RWPE2 (cell line): ENCODE results near the gene NT5C3A.
A peak's percentile ranks its signal among the peaks of the same experiment; 100 is the strongest.

ENCODE experiments used
- ATAC-seq: fragments of 200-7000 bp; cut with Tn5 transposase; 3 replicates; pipeline ENCODE4 v1.9.1; 2021; ENCODE audit warnings: low read depth
- DNase-seq: peaks from one replicate; pipeline ENCODE4 v3.0.0-alpha.2; 2020; ENCODE audit warnings: low spot score
- H3K27ac ChIP-seq: fragments of 450-650 bp; 2 replicates; pipeline ENCODE4 v1.5.1; 2017; ENCODE audit warnings: mild to moderate bottlenecking; ENCODE audit not compliant: poor library complexity, severe bottlenecking
- H3K27me3 ChIP-seq: fragments of 250-450 bp; sonication (Bioruptor Pico); 2 replicates; pipeline ENCODE4 v1.5.1; 2021; ENCODE audit warnings: mild to moderate bottlenecking, moderate library complexity; ENCODE audit not compliant: insufficient read depth, poor library complexity, severe bottlenecking
- H3K36me3 ChIP-seq: fragments of 250-450 bp; sonication (Bioruptor Pico); 2 replicates; pipeline ENCODE4 v1.5.1; 2020; ENCODE audit warnings: low read depth, mild to moderate bottlenecking, moderate library complexity
- H3K4me1 ChIP-seq: fragments of 250-450 bp; sonication (Bioruptor Pico); 2 replicates; pipeline ENCODE4 v1.5.1; 2021; ENCODE audit warnings: mild to moderate bottlenecking, moderate library complexity; ENCODE audit not compliant: insufficient read depth, poor library complexity, severe bottlenecking
- H3K4me3 ChIP-seq: fragments of 250-450 bp; sonication (Bioruptor Pico); 2 replicates; pipeline ENCODE4 v1.5.1; 2021; ENCODE audit warnings: mild to moderate bottlenecking, moderate library complexity; ENCODE audit not compliant: severe bottlenecking
- H3K9me3 ChIP-seq: fragments of 250-450 bp; sonication (Bioruptor Pico); 2 replicates; pipeline ENCODE4 v1.5.1; 2021; ENCODE audit warnings: mild to moderate bottlenecking, moderate library complexity; ENCODE audit not compliant: severe bottlenecking
- CTCF ChIP-seq: fragments of 450-650 bp; IDR thresholded peaks from one replicate; pipeline ENCODE4 v1.5.1; 2017; ENCODE audit warnings: mild to moderate bottlenecking, moderate library complexity; ENCODE audit not compliant: poor library complexity, severe bottlenecking

Gene NT5C3A

GRCh38 chr7:33039903-33040292 lies 22.7 kb downstream of the NT5C3A start:
- TF ChIP-seq CTCF, result no peak
- Histone ChIP-seq H3K36me3 (peaks cover 9% of the 10 kb centered on the region), H3K9me3 (peaks cover 2% of the 10 kb centered on the region), H3K27me3 (no peaks in the 10 kb centered on the region), H3K4me1 (peaks cover 18% of the 10 kb centered on the region), H3K27ac (no peak overlapping the region), H3K4me3 (peak overlapping the region; percentile 28)
- DNase-seq (no peak), ATAC-seq (no peak)

DNA sequence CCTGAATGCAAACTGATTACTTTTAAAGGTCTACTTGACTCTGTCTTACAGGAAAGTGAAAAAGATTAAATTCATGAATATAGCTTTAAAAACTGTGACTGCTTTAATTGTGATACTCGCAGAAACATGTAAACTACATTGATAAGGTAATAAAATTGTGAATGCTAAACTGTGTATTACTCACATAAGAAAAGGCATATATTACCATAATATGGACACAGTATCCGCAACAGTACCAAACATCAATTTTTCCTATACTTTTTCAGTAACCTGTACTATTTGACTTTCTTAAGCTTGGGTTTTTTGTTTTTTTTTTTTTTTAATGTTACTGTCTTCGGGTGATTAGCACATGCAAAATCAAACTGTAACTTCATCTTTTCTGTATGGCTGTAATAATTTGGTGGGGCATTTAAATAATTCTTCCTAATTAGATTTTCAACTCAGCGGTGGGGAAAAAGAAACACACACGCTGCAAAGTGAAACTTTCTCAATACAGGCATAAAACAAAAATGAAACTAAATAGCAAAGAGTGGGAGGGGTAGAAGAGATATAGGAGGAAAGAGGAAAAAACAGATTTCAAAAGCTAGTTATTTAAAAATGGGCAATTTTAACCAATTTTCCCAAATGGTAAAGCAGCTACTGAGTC lies 23.2 kb downstream of the NT5C3A start:
- TF ChIP-seq CTCF, result no peak
- no peak for DNase-seq
- Histone ChIP-seq H3K4me3 (peak overlapping the region; percentile 28), H3K9me3 (peaks cover 2% of the 10 kb centered on the region), H3K36me3 (peaks cover 12% of the 10 kb centered on the region), H3K27me3 (no peaks in the 10 kb centered on the region), H3K4me1 (peaks cover 19% of the 10 kb centered on the region), H3K27ac (no peak overlapping the region)
- no peak for ATAC-seq

GRCh38 chr7:33038639-33039038 lies 23.9 kb downstream of the NT5C3A start:
- Histone ChIP-seq H3K27ac (no peak overlapping the region), H3K36me3 (peaks cover 13% of the 10 kb centered on the region), H3K9me3 (peaks cover 2% of the 10 kb centered on the region), H3K27me3 (no peaks in the 10 kb centered on the region), H3K4me1 (peaks cover 19% of the 10 kb centered on the region), H3K4me3 (no peak overlapping the region)
- no peak for TF ChIP-seq CTCF
- no peak for ATAC-seq
- DNase-seq, result no peak

GRCh38 chr7:33035776-33036175 lies 26.8 kb downstream of the NT5C3A start:
- Histone ChIP-seq H3K36me3 (peaks cover 17% of the 10 kb centered on the region), H3K27me3 (no peaks in the 10 kb centered on the region), H3K4me1 (peaks cover 9% of the 10 kb centered on the region), H3K27ac (no peak overlapping the region), H3K4me3 (no peak overlapping the region), H3K9me3 (peaks cover 2% of the 10 kb centered on the region)
- ATAC-seq, result no peak
- TF ChIP-seq CTCF, result no peak
- DNase-seq, result no peak

DNA sequence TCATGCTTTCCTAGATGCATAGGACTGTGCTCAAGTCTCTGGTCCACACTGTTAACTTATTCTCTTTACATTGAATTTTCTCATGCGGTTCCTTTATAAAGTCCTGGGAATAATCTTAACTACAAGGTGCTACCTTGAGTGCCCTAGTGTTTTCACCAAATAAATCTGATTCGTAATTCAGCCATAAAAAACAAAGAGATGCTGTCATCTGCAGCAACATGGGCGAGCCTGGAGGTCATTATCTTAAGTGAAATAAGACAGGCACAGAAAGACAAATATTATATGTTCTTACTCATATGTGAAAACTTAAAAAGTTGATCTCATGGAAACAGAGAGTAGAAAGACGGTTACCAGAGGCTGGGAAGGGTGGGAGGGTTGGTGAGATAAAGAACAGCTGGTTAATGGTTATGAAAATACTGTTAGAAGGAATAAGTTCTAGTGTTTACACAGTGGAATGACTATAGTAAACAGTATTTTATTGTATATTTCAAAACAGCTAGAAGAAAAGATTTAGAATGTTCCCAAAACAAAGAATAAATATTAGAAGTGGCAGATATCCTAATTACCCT lies 38.3 kb downstream of the NT5C3A start:
- Histone ChIP-seq H3K36me3 (peaks cover 82% of the 10 kb centered on the region), H3K27ac (no peak overlapping the region), H3K4me3 (no peak overlapping the region), H3K9me3 (no peaks in the 10 kb centered on the region), H3K4me1 (no peaks in the 10 kb centered on the region), H3K27me3 (no peaks in the 10 kb centered on the region)
- TF ChIP-seq CTCF, result no peak
- ATAC-seq (no peak), DNase-seq (no peak)
